Muscle of back (tissue), 13 donors: ENCODE measurements around the gene IQCE. TPM values are rescaled to one million over a fixed set of nuclear protein-coding genes. Genes with fewer than 3 reads are reported as not detected.

Experiments
- DNase-seq, 3 donors: peaks; one replicate each; pipeline versions ENCODE4 v3.0.0 to v3.0.0-alpha.2; 2013
- long read RNA-seq, 9 donors: transcript quantifications; one replicate each; lab custom pipeline, GENCODE V29; 2026
- polyA plus RNA-seq, 10 donors: library from polyadenylated mRNA; unstranded; fragments of 120-200 nt; gene quantifications; one replicate each; pipeline ENCODE4 v1.2.1, GENCODE V29; 2013; ENCODE audit not compliant: insufficient read length in 10 of 10

Gene IQCE
- polyA plus RNA-seq = 1 to 10 TPM; 6.1 to 10.0 (median 6.7) TPM
- long read RNA-seq, donor 1, full-length matches to known transcripts = 1 of 1 reads
- long read RNA-seq, donor 1, partial matches to known transcripts = 0 of 1 reads
- long read RNA-seq, donor 1, other reads (novel, unspliced or antisense) = 0 of 1 reads
- long read RNA-seq, donor 2 = 0 reads
- long read RNA-seq, donor 3 = 0 reads
- long read RNA-seq, donor 4 = 0 reads
- long read RNA-seq, donor 5 = 0 reads
- long read RNA-seq, donor 6 = 0 reads
- long read RNA-seq, donor 7 = 0 reads
- long read RNA-seq, donor 8 = 0 reads
- long read RNA-seq, donor 9 = 0 reads

GRCh38 chr7:2558629-2559282, at the start of gene IQCE:
IQCE (plus strand) TSS chr7:2558979; CDS start chr7:2559182, 203 bp downstream.
- DNase-seq = peak; percentile 82 to 96 (median 93)

- no peak for DNase-seq
These were observed 49.4 kb upstream of the IQCE start for GRCh38 chr7:2509298-2509906.

DNA sequence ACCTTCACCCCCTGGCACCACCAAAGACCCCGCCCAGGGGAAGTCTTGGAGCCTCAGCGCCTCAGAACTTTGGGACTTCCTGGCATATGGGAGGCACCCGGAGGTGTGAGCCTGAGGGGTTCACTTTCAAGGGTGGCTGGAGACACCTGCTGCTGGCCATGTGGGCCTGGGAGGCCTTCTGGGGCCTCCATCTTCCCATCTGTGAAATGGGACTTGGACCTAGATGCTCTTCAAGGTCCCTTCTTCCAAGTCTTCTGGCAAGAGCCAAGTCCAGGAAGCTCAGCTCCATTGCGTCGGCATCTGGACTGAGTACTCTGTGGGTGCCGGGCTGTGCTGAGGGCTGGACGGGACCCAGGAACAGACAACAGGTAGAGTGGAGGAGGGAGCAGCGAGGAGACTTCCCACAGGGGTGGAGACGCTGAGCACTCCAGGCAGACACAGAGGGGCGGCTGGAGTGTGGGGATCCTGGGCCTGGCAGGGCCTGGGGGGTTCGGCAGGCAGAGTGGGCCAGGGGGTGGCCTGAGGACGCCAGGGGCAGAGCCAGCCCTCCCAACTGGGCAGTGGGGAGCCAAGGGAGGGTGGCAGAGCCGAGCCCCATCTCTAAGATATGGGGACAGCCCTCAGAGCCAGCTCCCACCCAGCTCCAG, 48.5 kb upstream of the IQCE start:
- no peak for DNase-seq

DNA sequence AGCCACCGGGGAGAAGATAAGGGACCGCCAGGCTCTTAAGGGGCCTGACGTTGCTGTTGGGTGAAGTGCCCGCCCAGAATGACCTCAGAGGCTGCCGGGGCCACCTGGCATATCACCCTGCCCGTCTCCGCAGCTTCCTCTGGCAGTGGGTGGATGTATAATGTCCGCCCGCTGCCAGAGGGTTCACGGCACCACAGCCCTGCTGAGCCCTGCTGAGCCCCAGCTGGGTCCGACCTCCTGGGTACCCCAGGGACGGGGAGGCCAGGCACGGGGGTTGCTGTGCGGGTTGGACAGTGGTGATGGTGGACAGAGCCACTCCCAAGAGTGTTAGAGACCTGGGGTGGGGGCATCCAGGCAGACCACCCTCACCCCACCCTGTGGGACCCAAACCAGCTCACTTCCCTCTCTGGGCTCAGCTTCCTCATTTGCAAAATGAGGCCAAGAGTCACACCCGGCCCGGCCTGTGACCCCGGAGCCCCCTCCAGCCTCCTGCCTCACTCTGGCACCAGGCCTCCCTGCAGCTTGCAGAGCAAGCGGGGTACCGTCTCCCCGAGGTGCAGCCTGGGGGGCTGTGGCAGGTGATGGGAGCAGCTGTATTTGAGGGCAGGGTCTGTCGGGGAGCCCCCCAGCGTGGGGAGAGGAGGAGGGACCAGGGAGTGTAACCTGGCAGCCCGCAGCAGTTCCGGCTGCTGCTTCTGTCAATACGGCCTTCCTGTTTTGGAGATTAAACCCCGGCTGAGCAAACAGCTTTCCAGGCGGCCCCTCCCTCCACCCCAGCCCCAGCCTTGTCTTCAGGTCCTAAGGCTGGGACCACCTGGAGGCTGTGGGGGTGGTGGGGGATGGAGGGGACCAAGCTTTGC, 47.6 kb upstream of the IQCE start:
- peak in 1 of 3 donors; percentile 67 for DNase-seq

DNA sequence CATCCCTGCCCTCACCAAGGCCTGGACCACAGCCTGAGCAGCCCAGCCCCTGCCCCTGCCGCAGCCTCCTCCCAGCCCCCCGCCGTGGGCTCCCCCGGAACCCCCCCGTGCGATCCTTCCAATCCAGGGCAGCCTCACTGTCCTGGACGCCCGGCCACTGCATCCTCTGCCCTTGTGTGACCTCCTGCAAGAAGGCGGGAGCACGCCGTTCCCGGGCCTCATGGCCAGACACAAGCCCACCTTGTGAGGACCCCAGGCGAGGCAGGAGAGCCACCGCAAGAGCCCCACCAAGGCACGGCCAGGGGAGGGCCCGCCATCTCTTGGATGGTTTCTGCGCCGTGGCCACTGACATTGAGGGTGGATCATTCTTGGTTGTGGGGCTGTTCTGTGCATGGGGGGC, 47.0 kb upstream of the IQCE start:
- no peak for DNase-seq

DNA sequence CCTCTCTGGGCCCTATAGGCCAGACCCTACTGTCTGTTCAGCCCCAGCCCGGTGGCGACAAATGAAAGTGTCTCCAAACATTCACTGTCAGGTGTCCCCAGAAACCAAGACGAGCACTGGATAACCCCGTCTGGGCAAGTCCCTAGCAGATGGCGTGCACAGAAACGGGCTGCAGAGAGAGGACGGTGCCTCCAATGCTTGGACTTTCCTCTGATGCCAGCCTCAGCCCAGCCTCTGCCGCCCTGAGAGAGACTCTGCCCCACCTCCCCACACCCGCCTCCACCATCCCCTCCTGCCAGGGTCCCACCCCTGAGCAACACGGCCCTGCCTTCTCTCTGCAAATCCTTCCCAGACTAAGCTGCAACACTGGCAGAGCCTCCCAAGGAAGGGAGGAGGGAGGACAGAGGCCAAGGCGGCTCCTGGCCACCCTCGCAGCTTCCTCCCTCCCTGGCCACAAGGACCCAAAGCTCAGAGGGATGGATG, 46.6 kb upstream of the IQCE start:
- peak in 1 of 3 donors; percentile 77 for DNase-seq

DNA sequence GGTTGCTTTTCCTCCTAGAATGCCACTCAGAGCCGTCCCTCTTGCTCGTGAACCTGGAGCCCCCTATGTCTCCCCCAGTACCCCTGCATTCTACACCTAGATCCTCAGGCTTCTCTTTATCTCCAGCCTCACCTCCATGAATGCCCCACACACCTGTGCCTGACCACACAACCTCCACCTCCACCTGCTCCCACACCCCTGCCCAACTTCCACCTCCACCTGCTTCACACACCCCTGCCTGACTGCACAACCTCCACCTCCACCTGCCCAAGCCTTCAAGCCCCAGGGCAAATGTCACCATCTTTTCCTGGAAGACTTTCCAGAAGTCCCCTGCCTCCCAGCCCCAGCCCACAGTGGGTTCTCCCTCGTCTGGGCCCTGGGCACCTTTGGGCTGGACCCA, 46.1 kb upstream of the IQCE start:
- no peak for DNase-seq

GRCh38 chr7:2513702-2514101, 45.1 kb upstream of the IQCE start:
- no peak for DNase-seq

DNA sequence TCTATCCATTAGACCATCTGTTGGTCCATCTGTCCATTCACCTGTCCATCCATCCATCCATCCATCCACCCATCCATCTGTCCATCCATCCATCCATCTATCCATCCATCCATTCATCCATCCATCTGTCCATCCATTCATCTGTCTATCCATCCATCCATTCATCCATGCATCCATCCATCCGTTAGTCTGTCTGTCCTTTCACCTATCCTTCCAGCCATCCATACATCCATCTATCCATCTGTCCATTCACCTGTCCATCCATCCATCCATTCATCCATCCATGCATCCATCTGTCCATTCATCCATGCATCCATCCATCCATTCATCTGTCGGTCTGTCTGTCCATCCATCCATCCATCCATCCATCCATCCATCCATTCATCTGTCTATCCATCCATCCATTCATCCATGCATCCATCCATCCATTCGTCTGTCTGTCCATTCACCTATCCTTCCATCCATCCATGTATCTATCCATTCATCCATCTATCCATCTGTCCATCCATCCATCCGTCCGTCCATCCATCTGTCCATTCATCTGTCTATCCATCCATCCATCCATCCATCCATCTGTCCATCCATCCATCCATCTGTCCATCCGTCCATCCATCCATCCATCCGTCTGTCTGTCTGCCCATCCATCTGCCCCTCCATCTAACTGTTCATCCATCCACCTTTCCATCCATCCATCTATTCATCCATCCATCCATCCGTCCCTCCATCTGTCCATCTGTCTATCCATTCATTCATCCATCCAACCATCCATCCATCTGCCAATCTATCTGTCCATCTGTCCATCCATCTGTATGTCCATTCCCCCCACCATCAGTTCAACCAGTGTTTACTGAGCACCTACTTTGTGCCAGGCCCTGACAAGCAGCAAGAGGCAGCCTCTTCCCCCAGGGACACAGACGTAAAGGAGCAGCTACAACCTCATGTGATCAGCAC, 44.0 kb upstream of the IQCE start:
- DNase-seq = no peak

DNA sequence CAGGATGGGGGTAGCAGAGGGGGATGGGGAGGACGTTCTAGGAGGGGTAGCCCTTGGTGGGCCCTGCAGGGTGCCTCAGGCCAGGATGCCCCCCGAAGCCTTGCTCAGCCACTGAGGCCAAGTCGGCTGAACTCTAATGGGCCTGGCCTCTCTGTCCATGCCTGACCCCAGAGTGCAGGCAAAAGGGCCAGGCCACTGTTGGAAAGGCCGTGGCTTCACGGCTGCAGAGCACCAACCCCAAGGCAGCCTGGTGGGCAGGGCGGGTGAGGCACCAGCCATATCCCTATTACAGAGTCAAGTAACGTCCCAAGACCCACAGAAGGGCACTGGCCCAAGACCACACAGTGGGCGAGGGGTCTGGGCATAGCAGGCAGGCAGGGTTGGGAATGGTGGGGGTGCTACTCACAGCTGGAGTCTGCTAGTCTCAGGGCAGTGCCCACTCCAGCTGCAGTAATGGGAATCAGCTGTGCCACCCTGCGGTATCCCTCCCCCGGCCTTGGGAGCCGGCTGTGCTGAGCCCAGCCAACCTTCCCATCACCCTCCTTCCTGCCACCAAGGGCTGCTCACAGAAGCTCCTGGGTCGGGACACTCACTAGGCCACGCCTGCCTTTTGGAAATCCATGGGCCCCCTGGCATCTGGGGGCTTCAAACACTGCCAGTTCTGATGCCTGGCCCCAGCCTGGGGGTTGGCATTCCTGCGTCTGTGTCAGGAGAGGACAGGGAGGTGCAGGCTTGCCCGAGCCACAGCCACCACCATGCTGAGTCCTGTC, 43.2 kb upstream of the IQCE start:
- peak in 1 of 3 donors; percentile 68 for DNase-seq

GRCh38 chr7:2516194-2516555, 42.6 kb upstream of the IQCE start:
- no peak for DNase-seq

GRCh38 chr7:2517026-2517425, 41.8 kb upstream of the IQCE start:
- peak in 2 of 3 donors; percentile 76 to 94 for DNase-seq

- peak in 2 of 3 donors; percentile 40 to 78 for DNase-seq
These were observed 40.9 kb upstream of the IQCE start for GRCh38 chr7:2517678-2518507.

GRCh38 chr7:2518737-2519118, 40.1 kb upstream of the IQCE start:
- DNase-seq = no peak

DNA sequence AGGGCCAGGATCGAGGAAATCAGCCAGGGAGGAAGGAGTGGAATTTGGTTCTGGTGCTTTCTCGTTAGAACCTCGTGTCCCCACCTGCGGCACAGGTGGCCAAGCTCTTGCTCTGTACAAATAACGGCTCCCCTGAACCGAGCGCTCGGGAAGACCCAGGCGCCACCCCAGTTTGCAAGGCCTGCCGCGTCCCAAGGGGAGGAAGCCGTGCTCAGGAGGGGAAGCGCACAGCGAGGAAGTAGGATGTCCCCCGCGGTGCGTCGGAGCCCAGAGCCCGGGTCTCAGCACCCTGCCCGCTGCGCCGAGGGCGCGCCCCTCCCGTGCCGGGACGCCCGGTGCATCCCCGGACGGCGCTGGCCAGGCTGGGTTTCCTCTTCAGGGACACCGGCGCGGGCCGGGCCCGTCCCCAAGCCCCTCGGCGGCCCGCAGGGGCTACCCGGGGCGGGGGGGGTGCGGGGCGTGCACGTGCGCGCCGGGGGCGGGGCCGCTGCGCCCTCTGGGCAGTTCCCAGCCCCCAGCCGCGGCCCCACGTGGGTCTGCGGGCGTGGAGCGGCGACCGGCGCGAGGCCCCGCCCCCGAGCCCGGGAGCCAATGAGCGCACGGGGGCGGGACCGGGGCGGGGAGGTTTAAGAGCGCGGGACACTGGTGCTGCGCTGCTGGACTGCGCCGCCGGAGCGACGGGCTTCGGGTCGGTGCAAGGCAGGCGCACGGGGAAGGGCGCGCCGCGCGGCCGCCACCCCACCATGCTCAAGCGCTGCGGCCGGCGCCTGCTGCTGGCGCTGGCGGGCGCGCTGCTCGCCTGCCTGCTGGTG, 39.5 kb upstream of the IQCE start, which contains the start of gene LFNG:
Gene LFNG (plus strand): TSS at position 656 of the 812 bp plus-strand sequence. CDS start 88 bp downstream, at position 744.
- DNase-seq = peak; percentile 91 to 96 (median 93)

DNA sequence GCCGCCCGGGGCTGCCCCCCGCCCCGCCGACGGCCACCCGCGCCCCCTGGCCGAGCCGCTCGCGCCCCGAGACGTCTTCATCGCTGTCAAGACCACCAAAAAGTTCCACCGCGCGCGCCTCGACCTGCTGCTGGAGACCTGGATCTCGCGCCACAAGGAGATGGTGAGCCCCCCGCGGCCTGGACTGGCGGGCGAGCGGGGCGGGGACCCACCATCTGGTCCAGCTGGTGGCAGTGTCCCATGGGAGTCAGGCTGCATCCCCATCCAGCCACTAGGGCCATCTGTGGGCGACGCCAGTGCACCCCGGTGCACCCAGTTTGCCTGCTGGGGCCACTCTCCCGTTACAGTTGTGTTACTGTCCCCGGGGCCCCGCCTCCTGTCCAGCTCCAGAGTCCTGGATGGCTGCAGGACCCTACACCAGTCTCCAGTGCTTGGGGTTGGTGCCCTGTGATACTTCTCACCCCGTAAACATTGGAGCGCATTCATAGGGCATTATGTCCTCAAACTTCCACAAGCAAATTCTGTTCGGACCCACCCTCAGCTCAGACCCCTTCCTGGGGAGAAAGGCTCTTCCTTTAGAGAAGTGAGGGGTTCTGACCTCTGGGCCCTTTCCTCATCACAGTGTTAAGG, 38.5 kb upstream of the IQCE start:
- peak in 1 of 3 donors; percentile 68 for DNase-seq

DNA sequence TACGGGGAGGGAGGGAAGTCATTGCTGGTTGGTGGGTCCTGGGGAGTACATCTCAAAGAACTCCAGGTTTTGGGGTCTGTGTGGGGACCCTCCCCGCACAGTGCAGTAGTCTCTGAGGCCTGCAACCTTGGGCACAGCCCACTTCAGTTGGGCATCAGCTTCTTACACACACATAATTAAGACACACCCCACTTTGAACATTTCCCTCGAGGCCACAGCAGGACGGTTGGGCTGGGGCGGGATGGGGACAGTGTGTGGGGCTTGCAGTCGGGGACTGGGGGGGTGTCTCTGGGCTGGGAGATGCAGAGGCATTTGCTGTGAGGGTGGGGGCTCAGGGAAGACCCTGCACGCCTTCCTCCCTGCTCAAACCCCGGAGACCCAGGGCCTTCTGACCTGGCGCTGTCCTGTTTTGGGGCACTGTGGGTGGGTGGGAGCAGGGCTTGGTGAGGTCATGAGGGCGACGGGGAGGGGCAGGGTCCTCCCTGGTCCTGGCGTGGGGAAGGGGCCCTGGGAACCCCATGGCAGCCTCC, 38.0 kb upstream of the IQCE start:
- no peak for DNase-seq
